ENCODE results near the gene SASS6. TPM values are rescaled to one million over a fixed set of nuclear protein-coding genes. Genes with fewer than 3 reads are reported as not detected.

Gene SASS6
- total and polyA plus RNA-seq, 10 of the 15 experiments (the other 5 are each of a cell fraction or from before 2014, with no cell fraction given): 6.6 to 17.9 (median 10.2) TPM

GRCh38 chr1:100164702-100165101 lies 32.0 kb upstream of the SASS6 start:
- ChIA-PET POLR2A (no interaction called here), SMC1A (ENCODE audit: uncharacterized antibody, unreplicated experiment) (no interaction called here), CTCF (interaction anchor here (1.6 to 1.8 kb wide), 2 partner anchors 11 to 12 kb away, joined by 3 to 4 read pairs; no protein-coding TSS in a partner anchor), RAD21 (ENCODE audit: unreplicated experiment) (no interaction called here)
- no peaks in the 10 kb centered on the region for H3K27me3 ChIP-seq (replicated peaks in 1 of 2; ENCODE audit: control insufficient read depth in 2 of 2, insufficient read depth in 2 of 2, low read length in 1 of 2)
- no peak overlapping the region for H3K4me2 ChIP-seq (ENCODE audit: control insufficient read depth, insufficient read depth)
- H3K79me2 ChIP-seq (ENCODE audit: control insufficient read depth, insufficient read depth, low read length): no peaks in the 10 kb centered on the region
- no TSS peak for BruUV-seq (replicated peaks)
- no peak for FAIRE-seq
- no peak overlapping the region for H3K4me3 ChIP-seq
- no peaks in the 10 kb centered on the region for H4K20me1 ChIP-seq (ENCODE audit: control insufficient read depth, insufficient read depth)
- no peaks in the 10 kb centered on the region for H3K36me3 ChIP-seq (ENCODE audit: control insufficient read depth in 2 of 2, insufficient read depth in 2 of 2, low read length in 1 of 2)
- in situ Hi-C loops (cut with MboI) (no loop called here), intact Hi-C loops (cut with micrococcal nuclease; ENCODE audit: unreplicated experiment) (no loop called here)
- ATAC-seq: no peak
- no peak for DNase-seq (ENCODE audit: low read depth, low spot score)
- H2AFZ ChIP-seq (ENCODE audit: control insufficient read depth, low read depth, low read length): no peak overlapping the region
- H3K9me3 ChIP-seq (replicated peaks; ENCODE audit: control insufficient read depth, insufficient read depth, low read length): no peaks in the 10 kb centered on the region
- no peaks in the 10 kb centered on the region for H3K4me1 ChIP-seq (ENCODE audit: control insufficient read depth, insufficient read depth, low read length)
- no peak overlapping the region for H3K9ac ChIP-seq (ENCODE audit: control insufficient read depth, insufficient read depth, low read length)
- H3K27ac ChIP-seq (ENCODE audit: control insufficient read depth, insufficient read depth): no peak overlapping the region
- 50% methylated on average over 5 of the region's 5 CpGs for WGBS (ENCODE audit: insufficient coverage, insufficient replicate concordance, low lambda C conversion rate, missing lambda C conversion rate)
- TF ChIP-seq IRF4 (IDR thresholded peaks at IDR 0.05; ENCODE audit: low read depth, low read length): no peak
- TF ChIP-seq MXI1 (IDR thresholded peaks at IDR 0.05; ENCODE audit: low read depth, low read length): no peak
- TF ChIP-seq SRF (IDR thresholded peaks at IDR 0.05; ENCODE audit: low read depth in 2 of 2, low read length in 2 of 2): no peak
- TF ChIP-seq TARDBP (IDR thresholded peaks at IDR 0.05; ENCODE audit: borderline replicate concordance): no peak
- TF ChIP-seq TCF12 (IDR thresholded peaks at IDR 0.05; ENCODE audit: low read depth, low read length): no peak
- TF ChIP-seq RELB (IDR thresholded peaks at IDR 0.05; ENCODE audit: low read depth): no peak
- TF ChIP-seq ZBTB40 (IDR thresholded peaks at IDR 0.05; ENCODE audit: borderline replicate concordance): no peak
- no peak for TF ChIP-seq ZBTB11 (CRISPR knock-in tag; IDR thresholded peaks at IDR 0.05)
- TF ChIP-seq POU2F2 (IDR thresholded peaks at IDR 0.05; ENCODE audit: borderline replicate concordance, low read depth, low read length): no peak
- no peak for TF ChIP-seq TBL1XR1 (IDR thresholded peaks at IDR 0.05; ENCODE audit: low read depth, low read length)
- TF ChIP-seq E4F1 (IDR thresholded peaks at IDR 0.05; ENCODE audit: borderline replicate concordance, partially characterized antibody): no peak
- no peak for TF ChIP-seq POLR2AphosphoS5 (IDR thresholded peaks at IDR 0.05; ENCODE audit: low read length)
- no peak for TF ChIP-seq MYC (IDR thresholded peaks at IDR 0.05; ENCODE audit: insufficient read depth, insufficient read length, insufficient replicate concordance, low read length, severe bottlenecking)

Measured in GM12878 (cell line).